Lower leg skin (tissue), 4 donors: ENCODE data around the gene CALCR. TPM values are rescaled to one million over a fixed set of nuclear protein-coding genes. Genes with fewer than 3 reads are reported as not detected.
"Not testable (repeated sequence)": the region's sequence is repeated elsewhere in the genome, so short reads cannot be mapped to it uniquely, and the experiment has no call there.

Source experiments
- DNase-seq, 2 donors: peaks; one replicate each; pipeline ENCODE4 v3.0.0-alpha.2; 2019; ENCODE audit warnings: low spot score in 2 of 2
- H3K4me3 ChIP-seq: fragments of 200-600 bp; sonication (generic); 2 replicates; pipeline ENCODE4 v1.5.1; 2017; ENCODE audit warnings: mild to moderate bottlenecking, low read depth; ENCODE audit not compliant: poor library complexity, severe bottlenecking
- CTCF ChIP-seq, 3 donors: fragments of 450-650 bp; IDR thresholded peaks; one replicate each; pipeline ENCODE4 v1.5.1; 2016; ENCODE audit warnings: antibody characterized with exemption in 3 of 3, mild to moderate bottlenecking in 3 of 3, moderate library complexity in 2 of 3
- POLR2A ChIP-seq, 2 donors: fragments of 450-650 bp; IDR thresholded peaks; one replicate each; pipeline ENCODE4 v1.6.1; 2016 to 2017; ENCODE audit warnings: antibody characterized with exemption in 2 of 2, mild to moderate bottlenecking in 1 of 2, moderate library complexity in 1 of 2
- WGBS, 2 donors: methylation state at CpG; one replicate each; pipeline ENCODE4 v1.1.5; 2018; 5-methylcytosine and 5-hydroxymethylcytosine counted together
- intact Hi-C: fragments of 100-400 bp; cut with DNase I; formaldehyde crosslinking; loops from one replicate; pipeline ENCODE4 v1.15.0; 2023; ENCODE audit warnings: low total_unique reads
- total RNA-seq, 4 donors: library from RNA; depleted of rRNA; stranded (reverse); fragments of >200 nt; gene quantifications; one replicate each; pipeline ENCODE4 v1.1.0, GENCODE V29; 2016

Gene CALCR
- total RNA-seq, 4 donors from 2014 or later: 0.10 TPM; not detected in 3

GRCh38 chr7:93516834-93517233 lies 57.7 kb downstream of the CALCR start:
- no peak for DNase-seq
- WGBS, 2 donors: 94 to 95% methylated on average over 4 of the region's 4 CpGs
- H3K4me3 ChIP-seq: no peak overlapping the region
- TF ChIP-seq POLR2A (IDR thresholded peaks at IDR 0.05) (no peak), CTCF (IDR thresholded peaks at IDR 0.05) (no peak)
- intact Hi-C loops: no loop called here

- DNase-seq: no peak
- WGBS, 2 donors: 64 to 70% methylated on average over 1 of the region's 1 CpG
Observed at GRCh38 chr7:93515144-93515543, 59.4 kb downstream of the CALCR start.

GRCh38 chr7:93509303-93509702 lies 65.2 kb downstream of the CALCR start:
- no peak for DNase-seq
- intact Hi-C loops: no loop called here

More at GRCh38 chr7:93515144-93515543, 59.4 kb downstream of the CALCR start:
- TF ChIP-seq POLR2A (IDR thresholded peaks at IDR 0.05) (no peak), CTCF (IDR thresholded peaks at IDR 0.05) (no peak)
- intact Hi-C loops: no loop called here
- no peak overlapping the region for H3K4me3 ChIP-seq

GRCh38 chr7:93503088-93503487 lies 71.4 kb downstream of the CALCR start:
- intact Hi-C loops: no loop called here
- no peak for TF ChIP-seq POLR2A (IDR thresholded peaks at IDR 0.05)
- TF ChIP-seq CTCF (IDR thresholded peaks at IDR 0.05): no peak
- no peak for DNase-seq
- 44 to 47% methylated on average over 3 of the region's 3 CpGs for WGBS, 2 donors
- H3K4me3 ChIP-seq: no peak overlapping the region

More at GRCh38 chr7:93509303-93509702, 65.2 kb downstream of the CALCR start:
- no peak overlapping the region for H3K4me3 ChIP-seq
- TF ChIP-seq POLR2A (IDR thresholded peaks at IDR 0.05) (no peak), CTCF (IDR thresholded peaks at IDR 0.05) (no peak)

DNA sequence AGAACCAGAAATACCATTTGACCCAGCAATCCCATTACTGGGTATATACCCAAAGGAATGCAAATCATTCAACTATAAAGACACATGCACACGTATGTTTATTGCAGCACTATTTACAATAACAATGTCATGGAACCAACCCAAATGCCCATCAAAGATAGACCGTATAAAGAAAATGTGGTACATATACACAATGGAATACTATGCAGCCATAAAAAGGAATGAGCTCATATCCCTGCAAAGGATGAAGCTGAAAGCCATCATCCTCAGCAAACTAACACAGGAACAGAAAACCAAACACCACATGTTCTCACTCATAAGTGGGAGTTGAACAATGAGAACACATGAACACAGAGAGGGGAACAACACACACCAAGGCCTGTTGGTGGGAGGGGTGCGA lies 82.7 kb downstream of the CALCR start:
- intact Hi-C loops, DNase-seq, H3K4me3 ChIP-seq: not testable (repeated sequence)
- WGBS, 2 donors: 92 to 95% methylated on average over 3 of the region's 3 CpGs

GRCh38 chr7:93476491-93477344 lies 97.8 kb downstream of the CALCR start:
- no peak overlapping the region for H3K4me3 ChIP-seq
- no peak for TF ChIP-seq CTCF (IDR thresholded peaks at IDR 0.05)
- no peak for TF ChIP-seq POLR2A (IDR thresholded peaks at IDR 0.05)
- intact Hi-C loops: no loop called here
- DNase-seq: no peak
- WGBS, 2 donors: 51 to 71% methylated on average over 2 of the region's 2 CpGs
